H1 (cell line): ENCODE data around the gene LIMS1. TPM values are rescaled to one million over a fixed set of nuclear protein-coding genes. Genes with fewer than 3 reads are reported as not detected.

ENCODE experiments used
- CTCF ChIA-PET: fragments of 300-600 bp; sonication (Branson Sonifier 250); formaldehyde crosslinking; loops from one replicate; lab custom pipeline; 2021; ENCODE audit not compliant: partially characterized antibody; lab: Charles Lee
- POLR2A ChIA-PET: fragments of 300-600 bp; sonication (Branson Sonifier 250); formaldehyde crosslinking; loops from one replicate; lab custom pipeline; 2021; ENCODE audit warnings: inconsistent platforms; ENCODE audit not compliant: partially characterized antibody; lab: Charles Lee
- DNase-seq, 2 experiments: peaks; one replicate each; pipeline versions ENCODE4 v3.0.0 to v3.0.0-alpha.2; 2010 to 2022; ENCODE audit warnings: low spot score in 2 of 2, low read depth in 1 of 2, mixed read lengths in 1 of 2
- FAIRE-seq: peaks from 2 replicates; lab custom pipeline; 2011; peaks lifted over from hg19 to GRCh38; lab: Jason Lieb, UNC
- H2AFZ ChIP-seq: 2 replicates; pipeline ENCODE4 v1.8.1; 2012; ENCODE audit warnings: low read length, inconsistent platforms
- H2AK5ac ChIP-seq: 2 replicates; pipeline ENCODE4 v1.6.1; 2013; ENCODE audit warnings: low read depth, low read length
- H2BK120ac ChIP-seq: replicated peaks from 2 replicates; pipeline ENCODE3; 2013; ENCODE audit warnings: low read depth, low read length, inconsistent platforms
- H2BK12ac ChIP-seq: 2 replicates; pipeline ENCODE4 v1.6.1; 2013; ENCODE audit warnings: low read depth, low read length
- H2BK15ac ChIP-seq: 2 replicates; pipeline ENCODE4 v1.6.1; 2013; ENCODE audit warnings: low read length
- H2BK20ac ChIP-seq: 2 replicates; pipeline ENCODE4 v1.6.1; 2013; ENCODE audit warnings: low read length
- H2BK5ac ChIP-seq: 2 replicates; pipeline ENCODE4 v1.6.1; 2013; ENCODE audit warnings: low read depth, low read length
- H3K14ac ChIP-seq: 2 replicates; pipeline ENCODE4 v1.6.1; 2013; ENCODE audit warnings: inconsistent platforms; ENCODE audit not compliant: insufficient read length
- H3K18ac ChIP-seq: 2 replicates; pipeline ENCODE4 v1.6.1; 2013; ENCODE audit warnings: low read length; ENCODE audit errors: extremely low read depth
- H3K23ac ChIP-seq: 2 replicates; pipeline ENCODE4 v1.6.1; 2013; ENCODE audit warnings: inconsistent platforms; ENCODE audit not compliant: insufficient read length
- H3K23me2 ChIP-seq: 2 replicates; pipeline ENCODE4 v1.6.1; 2013; ENCODE audit warnings: low read depth, low read length
- H3K27ac ChIP-seq: 2 replicates; pipeline ENCODE4 v1.6.1; 2011; ENCODE audit warnings: low read depth, low read length, inconsistent platforms
- H3K27me3 ChIP-seq, 4 experiments: replicated peaks in 1 of 4; 1 replicate in 1 of 4; 2 replicates in 3 of 4; pipeline versions ENCODE4 v1.6.1 to v1.8.1; 2011 to 2013; ENCODE audit warnings: low read length in 3 of 4, mild to moderate bottlenecking in 3 of 4, inconsistent platforms in 2 of 4, mixed read lengths in 2 of 4, moderate library complexity in 1 of 4; ENCODE audit not compliant: control insufficient read depth in 3 of 4, insufficient read depth in 3 of 4; ENCODE audit errors: extremely low read depth in 1 of 4
- H3K36me3 ChIP-seq, 4 experiments: 2 replicates each; pipeline versions ENCODE4 v1.6.1 to v1.8.1; 2011 to 2013; ENCODE audit warnings: mild to moderate bottlenecking in 4 of 4, low read length in 3 of 4, moderate library complexity in 2 of 4, control low read depth in 1 of 4, inconsistent platforms in 1 of 4; ENCODE audit not compliant: insufficient read depth in 4 of 4, control insufficient read depth in 2 of 4
- H3K4ac ChIP-seq: replicated peaks from 2 replicates; pipeline ENCODE3; 2013; ENCODE audit warnings: low read length, low read depth, mixed read lengths, inconsistent platforms; ENCODE audit not compliant: insufficient read length
- H3K4me1 ChIP-seq, 4 experiments: replicated peaks in 1 of 4; 1 replicate in 1 of 4; 2 replicates in 3 of 4; pipeline versions ENCODE4 v1.6.1 to v1.8.1; 2011 to 2013; ENCODE audit warnings: low read length in 3 of 4, inconsistent platforms in 2 of 4, mixed read lengths in 1 of 4; ENCODE audit not compliant: insufficient read depth in 4 of 4, control insufficient read depth in 3 of 4
- H3K4me2 ChIP-seq, 2 experiments: 2 replicates each; pipeline versions ENCODE4 v1.6.1 to v1.8.1; 2011 to 2013; ENCODE audit warnings: low read depth in 2 of 2, low read length in 2 of 2, control low read depth in 1 of 2, inconsistent platforms in 1 of 2, mild to moderate bottlenecking in 1 of 2; ENCODE audit not compliant: insufficient read depth in 1 of 2
- H3K4me3 ChIP-seq, 4 experiments: fragments of 200-600, 300-600 bp in 1 of 4; sonication (generic), shearing (Covaris generic), sonication (Bioruptor Twin) in 1 of 4; 2 replicates each; pipeline versions ENCODE4 v1.5.1 to v1.8.1; 2011 to 2016; ENCODE audit warnings: low read length in 4 of 4, low read depth in 3 of 4, control low read depth in 2 of 4, inconsistent platforms in 2 of 4, mild to moderate bottlenecking in 2 of 4, mixed read lengths in 1 of 4, moderate library complexity in 1 of 4; ENCODE audit not compliant: insufficient read depth in 2 of 4; ENCODE audit errors: extremely low read depth in 1 of 4
- H3K56ac ChIP-seq: replicated peaks from 2 replicates; pipeline ENCODE3; 2013; ENCODE audit warnings: low read depth, mild to moderate bottlenecking, mixed read lengths, low read length, inconsistent platforms; ENCODE audit not compliant: insufficient read length
- H3K79me1 ChIP-seq: 2 replicates; pipeline ENCODE4 v1.6.1; 2013; ENCODE audit warnings: low read depth, low read length, control low read depth
- H3K79me2 ChIP-seq, 2 experiments: 2 replicates each; pipeline versions ENCODE4 v1.6.1 to v1.8.1; 2012 to 2013; ENCODE audit warnings: low read length in 2 of 2, mild to moderate bottlenecking in 2 of 2, inconsistent platforms in 1 of 2; ENCODE audit not compliant: insufficient read depth in 2 of 2, control insufficient read depth in 1 of 2
- H3K9ac ChIP-seq, 4 experiments: replicated peaks in 1 of 4; 1 replicate in 1 of 4; 2 replicates in 3 of 4; pipeline versions ENCODE4 v1.6.1 to v1.8.1; 2011 to 2013; ENCODE audit warnings: low read depth in 3 of 4, low read length in 3 of 4, control low read depth in 2 of 4, mild to moderate bottlenecking in 2 of 4, moderate library complexity in 2 of 4, inconsistent platforms in 1 of 4; ENCODE audit errors: extremely low read depth in 1 of 4
- H3K9me3 ChIP-seq, 2 experiments: 2 replicates each; pipeline versions ENCODE4 v1.6.1 to v1.8.1; 2012 to 2013; ENCODE audit warnings: mild to moderate bottlenecking in 2 of 2, moderate library complexity in 2 of 2, control low read depth in 1 of 2, inconsistent platforms in 1 of 2, low read depth in 1 of 2, low read length in 1 of 2, mixed read lengths in 1 of 2; ENCODE audit not compliant: insufficient read depth in 2 of 2
- H4K20me1 ChIP-seq, 2 experiments: replicated peaks in 1 of 2; 2 replicates each; pipeline versions ENCODE3 to v1.8.1; 2011 to 2013; ENCODE audit warnings: inconsistent platforms in 2 of 2, low read length in 2 of 2, mild to moderate bottlenecking in 1 of 2; ENCODE audit not compliant: insufficient read depth in 2 of 2, control insufficient read depth in 1 of 2
- H4K5ac ChIP-seq: 2 replicates; pipeline ENCODE4 v1.6.1; 2013; ENCODE audit warnings: low read length, low read depth, mixed read lengths, inconsistent platforms; ENCODE audit not compliant: insufficient read length
- H4K8ac ChIP-seq: 2 replicates; pipeline ENCODE4 v1.8.0; 2013; ENCODE audit warnings: mild to moderate bottlenecking, moderate library complexity, low read length, inconsistent platforms; ENCODE audit not compliant: insufficient read depth; ENCODE audit errors: extremely low read depth
- H4K91ac ChIP-seq: replicated peaks from 2 replicates; pipeline ENCODE3; 2013; ENCODE audit warnings: low read length, mixed read lengths, inconsistent platforms; ENCODE audit not compliant: insufficient read length
- EP300 ChIP-seq, 2 experiments: IDR thresholded peaks; 1 replicate in 1 of 2; 2 replicates in 1 of 2; pipeline ENCODE4 v1.6.1; 2011 to 2012; ENCODE audit warnings: low read depth in 2 of 2, low read length in 2 of 2, mild to moderate bottlenecking in 2 of 2, borderline replicate concordance in 1 of 2, inconsistent platforms in 1 of 2, moderate library complexity in 1 of 2
- TCF12 ChIP-seq: IDR thresholded peaks from 2 replicates; pipeline ENCODE4 v1.6.1; 2011; ENCODE audit warnings: low read depth, mild to moderate bottlenecking, low read length
- WGBS, 2 experiments: shearing (Covaris generic) in 1 of 2; methylation state at CpG; one replicate each; pipeline versions ENCODE4 v1.1.6 to v1.1.7; 2013 to 2015; ENCODE audit warnings: low lambda C conversion rate in 2 of 2, mixed read lengths in 2 of 2, inconsistent platforms in 1 of 2, low coverage in 1 of 2, missing lambda C conversion rate in 1 of 2; ENCODE audit not compliant: insufficient replicate concordance in 2 of 2, insufficient coverage in 1 of 2, insufficient read length in 1 of 2; ENCODE audit errors: extremely low coverage in 1 of 2, missing lambda C conversion rate in 1 of 2; 5-methylcytosine and 5-hydroxymethylcytosine counted together
- polyA plus RNA-seq, 7 experiments: library from polyadenylated mRNA; depleted of rRNA in 3 of 7; stranded (reverse) in 5 of 7; unstranded in 2 of 7; fragments of >200 nt in 5 of 7; fragments of 200-250 nt in 2 of 7; gene quantifications; 1 replicate in 5 of 7; 2 replicates in 1 of 7; 4 replicates in 1 of 7; pipeline versions ENCODE4 v1.2.1 to v1.2.3, GENCODE V29; 2011 to 2013; ENCODE audit warnings: missing spikeins in 2 of 7, mixed read lengths in 2 of 7
- total RNA-seq: library from RNA; stranded (reverse); fragmentation: NEBNext Ultra II Directional; extraction: Animal tissue kit (Norgen Biotek cat#: 25700); gene quantifications from 2 replicates; pipeline ENCODE4 v1.2.1, GENCODE V29; 2021

LIMS1 gene
- total and polyA plus RNA-seq, 2 of the 8 experiments (the other 6 are each of a cell fraction or from before 2014, with no cell fraction given) = 24.1 to 36.7 TPM

- Histone ChIP-seq H3K23ac (no peak overlapping the region), H2AK5ac (no peak overlapping the region), H2BK12ac (no peak overlapping the region), H2BK15ac (no peak overlapping the region), H4K91ac (no peak overlapping the region), H2BK5ac (no peak overlapping the region), H3K23me2 (no peaks in the 10 kb centered on the region), H3K56ac (no peak overlapping the region), H4K5ac (no peak overlapping the region), H3K4ac (no peak overlapping the region), H3K27ac (no peak overlapping the region), H3K4me1 (peaks cover 0 to 6% (median 6%) of the 10 kb centered on the region in 4 experiments; a peak in 5 of 7 replicates), H2BK120ac (no peak overlapping the region), H4K8ac (no peak overlapping the region), H3K14ac (no peak overlapping the region), H3K9ac (no peak overlapping the region), H2BK20ac (no peak overlapping the region), H2AFZ (no peak overlapping the region), H3K79me2 (peaks cover 0 to 31% of the 10 kb centered on the region in 2 experiments; a peak in 2 of 4 replicates), H3K4me2 (peak overlapping the region in 1 of 2 experiments; percentile 3; a peak in 2 of 4 replicates), H3K9me3 (no peaks in the 10 kb centered on the region), H3K4me3 (no peak overlapping the region), H4K20me1 (no peaks in the 10 kb centered on the region), H3K27me3 (no peaks in the 10 kb centered on the region), H3K79me1 (no peaks in the 10 kb centered on the region; the same call in none of the 2 replicates), H3K36me3 (no peaks in the 10 kb centered on the region), H3K18ac (no peak overlapping the region)
- FAIRE-seq = peak; percentile 58
- no peak for DNase-seq
- ChIA-PET CTCF (interaction anchor here (0.7 to 3.7 kb wide), 8 partner anchors 9 to 61 kb away, joined by 3 to 26 read pairs (median 4); no protein-coding TSS in a partner anchor), POLR2A (interaction anchor here (1.0 to 1.6 kb wide), 4 partner anchors 9 to 42 kb away, joined by 3 to 6 read pairs (median 4); no protein-coding TSS in a partner anchor)
- WGBS, 2 experiments = 51% methylated on average over 7 of the region's 7 CpGs; no CpG with 5 or more reads in 1 of the 2 experiments
- TF ChIP-seq EP300 (IDR thresholded peaks at IDR 0.05; ENCODE audit: borderline replicate concordance in 1 of 2, low read depth in 2 of 2, low read length in 2 of 2) = no peak
- TF ChIP-seq TCF12 = peak; percentile 78; the same call in 1 of the 2 replicates
Measured at GRCh38 chr2:108575132-108575966, 41.1 kb downstream of the LIMS1 start.
